ENCODE data around the gene SNRNP35.
"Not testable (repeated sequence)": the region's sequence is repeated elsewhere in the genome, so short reads cannot be mapped to it uniquely, and the experiment has no call there.

The SNRNP35 gene, protein sequence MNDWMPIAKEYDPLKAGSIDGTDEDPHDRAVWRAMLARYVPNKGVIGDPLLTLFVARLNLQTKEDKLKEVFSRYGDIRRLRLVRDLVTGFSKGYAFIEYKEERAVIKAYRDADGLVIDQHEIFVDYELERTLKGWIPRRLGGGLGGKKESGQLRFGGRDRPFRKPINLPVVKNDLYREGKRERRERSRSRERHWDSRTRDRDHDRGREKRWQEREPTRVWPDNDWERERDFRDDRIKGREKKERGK

DNA sequence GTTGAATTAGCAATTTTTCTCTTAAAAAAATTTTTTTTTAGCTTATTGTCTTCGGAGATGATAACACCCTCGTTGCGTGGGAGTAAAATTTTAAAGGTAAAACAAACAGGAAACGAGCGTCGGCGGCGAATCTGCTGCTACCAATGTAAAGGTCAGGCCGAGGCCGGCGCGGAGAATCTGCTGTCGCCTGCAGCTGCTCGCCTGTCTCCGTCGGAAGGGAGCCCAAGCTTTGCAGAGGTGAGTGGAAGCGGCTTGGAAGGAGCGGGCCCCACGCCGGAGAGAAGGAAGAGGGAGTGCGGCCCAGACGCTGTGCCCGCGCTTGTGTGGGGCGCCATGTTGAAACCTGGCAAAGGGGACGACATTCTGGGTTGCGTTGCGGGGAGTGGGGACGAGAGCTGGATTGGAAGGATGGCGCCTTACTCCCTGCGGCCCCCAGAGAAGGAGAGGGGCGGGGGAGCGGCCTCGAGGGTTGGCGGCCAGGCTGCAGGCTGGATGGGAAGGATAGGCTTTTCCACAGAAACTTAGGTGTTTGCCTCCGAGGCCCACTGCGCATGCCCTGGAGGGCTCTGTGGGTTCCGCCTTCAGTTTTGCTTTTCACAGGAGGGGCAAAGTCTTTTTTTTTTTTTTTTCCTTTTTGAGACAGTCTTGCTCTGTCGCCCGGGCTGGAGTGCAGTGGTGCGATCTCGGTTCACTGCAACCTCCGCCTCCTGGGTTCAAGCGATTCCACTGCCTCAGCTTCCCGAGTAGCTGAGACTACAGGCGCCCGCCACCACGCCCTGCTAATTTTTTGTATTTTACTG, at the start of gene SNRNP35:
Gene SNRNP35, plus strand, starts transcription at position 160 of the 800 bp plus-strand sequence. CDS start 7,402 bp downstream, outside the sequence.
- peak within 1 kb of the TSS; percentile 97 for H3K4me3 ChIP-seq (ENCODE audit: low read depth, low read length)
- H3K79me2 ChIP-seq = no peaks in the 10 kb centered on the region
- H2AFZ ChIP-seq = peak within 1 kb of the TSS; percentile 98
- H3K27me3 ChIP-seq (ENCODE audit: control insufficient read depth, insufficient read depth, low read length) = no peaks in the 10 kb centered on the region
- no peaks in the 10 kb centered on the region for H3K4me1 ChIP-seq
- peak within 1 kb of the TSS; percentile 87 for H3K4me2 ChIP-seq (ENCODE audit: low read length)
- no peaks in the 10 kb centered on the region for H3K9me3 ChIP-seq (ENCODE audit: control insufficient read depth, low read length)
- TF ChIP-seq, protein P1, sequence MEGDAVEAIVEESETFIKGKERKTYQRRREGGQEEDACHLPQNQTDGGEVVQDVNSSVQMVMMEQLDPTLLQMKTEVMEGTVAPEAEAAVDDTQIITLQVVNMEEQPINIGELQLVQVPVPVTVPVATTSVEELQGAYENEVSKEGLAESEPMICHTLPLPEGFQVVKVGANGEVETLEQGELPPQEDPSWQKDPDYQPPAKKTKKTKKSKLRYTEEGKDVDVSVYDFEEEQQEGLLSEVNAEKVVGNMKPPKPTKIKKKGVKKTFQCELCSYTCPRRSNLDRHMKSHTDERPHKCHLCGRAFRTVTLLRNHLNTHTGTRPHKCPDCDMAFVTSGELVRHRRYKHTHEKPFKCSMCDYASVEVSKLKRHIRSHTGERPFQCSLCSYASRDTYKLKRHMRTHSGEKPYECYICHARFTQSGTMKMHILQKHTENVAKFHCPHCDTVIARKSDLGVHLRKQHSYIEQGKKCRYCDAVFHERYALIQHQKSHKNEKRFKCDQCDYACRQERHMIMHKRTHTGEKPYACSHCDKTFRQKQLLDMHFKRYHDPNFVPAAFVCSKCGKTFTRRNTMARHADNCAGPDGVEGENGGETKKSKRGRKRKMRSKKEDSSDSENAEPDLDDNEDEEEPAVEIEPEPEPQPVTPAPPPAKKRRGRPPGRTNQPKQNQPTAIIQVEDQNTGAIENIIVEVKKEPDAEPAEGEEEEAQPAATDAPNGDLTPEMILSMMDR (IDR thresholded peaks at IDR 0.05) = no peak
- peak within 1 kb of the TSS; percentile 98 for H3K27ac ChIP-seq
- H3K9ac ChIP-seq = peak within 1 kb of the TSS; percentile 95
- H3K36me3 ChIP-seq (ENCODE audit: control insufficient read depth, insufficient read depth, low read length) = no peaks in the 10 kb centered on the region

DNA sequence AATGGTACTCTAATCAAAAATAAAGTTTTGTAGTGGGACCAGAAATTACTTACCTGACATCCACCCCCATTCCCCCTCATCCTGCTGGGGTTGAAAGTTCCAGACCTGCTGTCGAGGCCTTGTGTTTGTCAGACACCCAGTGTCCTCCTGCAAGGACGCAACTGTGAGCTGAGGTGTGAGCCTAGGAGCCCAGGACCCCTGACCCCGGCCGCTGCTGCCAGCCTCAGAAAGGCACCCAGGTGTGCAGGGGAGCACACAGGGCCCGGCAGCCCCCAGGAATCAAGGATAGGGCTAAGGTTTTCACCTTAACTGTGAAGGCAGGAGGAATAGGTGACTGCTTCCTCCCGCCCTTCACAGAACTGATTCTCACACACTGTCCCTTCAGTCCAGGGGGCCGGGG, 49.3 kb upstream of the SNRNP35 start:
- H3K4me1 ChIP-seq; H3K36me3 ChIP-seq (ENCODE audit: control insufficient read depth, insufficient read depth, low read length); H3K27me3 ChIP-seq (ENCODE audit: control insufficient read depth, insufficient read depth, low read length); H3K9me3 ChIP-seq (ENCODE audit: control insufficient read depth, low read length); H3K79me2 ChIP-seq; H3K4me3 ChIP-seq (ENCODE audit: low read depth, low read length); H3K4me2 ChIP-seq (ENCODE audit: low read length); H3K27ac ChIP-seq; H3K9ac ChIP-seq; H2AFZ ChIP-seq: not testable (repeated sequence)

DNA sequence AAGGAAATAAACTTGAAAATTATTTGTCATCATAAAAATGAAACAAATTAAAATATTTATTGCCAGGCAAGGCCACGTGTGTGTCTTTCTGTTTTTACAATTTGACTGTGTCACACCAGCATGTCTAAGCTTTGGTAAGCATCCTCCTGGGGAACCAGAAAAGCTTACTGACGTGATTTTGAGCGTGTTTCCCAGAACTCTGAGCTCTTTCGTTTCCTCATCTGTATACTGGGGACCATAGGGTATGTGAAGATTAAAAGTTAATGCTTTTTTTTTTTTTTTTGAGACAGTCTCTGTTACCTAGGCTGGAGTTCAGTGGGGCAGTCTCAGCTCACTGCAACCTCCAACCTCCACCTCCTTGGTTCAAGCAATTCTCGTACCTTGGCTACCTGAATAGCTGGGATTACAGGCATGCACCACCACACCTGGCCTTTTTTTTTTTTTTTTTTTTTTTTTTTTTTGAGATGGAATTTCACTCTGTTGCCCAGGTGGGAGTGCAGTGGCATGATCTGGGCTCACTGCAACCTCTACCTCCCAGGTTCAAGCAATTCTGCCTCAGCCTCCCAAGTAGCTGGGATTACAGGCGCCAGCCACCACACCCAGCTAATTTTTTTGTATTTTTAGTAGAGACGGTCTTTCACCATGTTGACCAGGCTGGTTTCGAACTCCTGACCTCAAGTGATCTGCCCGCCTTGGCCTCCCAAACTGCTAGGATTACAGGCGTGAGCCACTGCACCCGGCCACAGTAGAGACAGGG, 48.5 kb upstream of the SNRNP35 start:
- H3K27me3 ChIP-seq (ENCODE audit: control insufficient read depth, insufficient read depth, low read length); H3K4me3 ChIP-seq (ENCODE audit: low read depth, low read length); H3K4me1 ChIP-seq; H3K9ac ChIP-seq; H3K4me2 ChIP-seq (ENCODE audit: low read length); H2AFZ ChIP-seq; H3K9me3 ChIP-seq (ENCODE audit: control insufficient read depth, low read length); H3K79me2 ChIP-seq; H3K27ac ChIP-seq; H3K36me3 ChIP-seq (ENCODE audit: control insufficient read depth, insufficient read depth, low read length): not testable (repeated sequence)

DNA sequence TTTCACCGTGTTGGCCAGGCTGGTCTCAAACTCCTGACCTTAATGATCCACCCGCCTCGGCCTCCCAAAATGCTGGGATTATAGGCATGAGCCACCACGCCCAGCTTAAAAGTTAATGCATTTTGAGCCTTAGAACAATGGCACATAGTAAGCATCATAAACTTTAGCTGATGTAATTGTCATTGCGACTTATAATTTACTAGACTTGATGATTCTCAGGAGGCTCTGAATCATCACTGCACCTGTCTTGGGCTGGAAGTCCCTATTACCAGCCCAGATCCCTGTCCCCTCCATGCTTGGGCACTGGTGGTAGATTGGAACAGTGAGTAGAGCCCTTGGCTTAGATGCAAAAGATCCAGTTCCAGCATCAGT, 47.9 kb upstream of the SNRNP35 start:
- no peaks in the 10 kb centered on the region for H3K36me3 ChIP-seq (ENCODE audit: control insufficient read depth, insufficient read depth, low read length)
- H3K4me1 ChIP-seq = no peaks in the 10 kb centered on the region
- no peaks in the 10 kb centered on the region for H3K27me3 ChIP-seq (ENCODE audit: control insufficient read depth, insufficient read depth, low read length)
- H2AFZ ChIP-seq = no peak overlapping the region
- H3K4me3 ChIP-seq (ENCODE audit: low read depth, low read length) = no peak overlapping the region
- H3K4me2 ChIP-seq (ENCODE audit: low read length) = no peak overlapping the region
- H3K27ac ChIP-seq = no peak overlapping the region
- TF ChIP-seq, protein P1 (IDR thresholded peaks at IDR 0.05) = no peak
- H3K9ac ChIP-seq = no peak overlapping the region
- H3K9me3 ChIP-seq (ENCODE audit: control insufficient read depth, low read length) = no peaks in the 10 kb centered on the region
- H3K79me2 ChIP-seq = no peaks in the 10 kb centered on the region

DNA sequence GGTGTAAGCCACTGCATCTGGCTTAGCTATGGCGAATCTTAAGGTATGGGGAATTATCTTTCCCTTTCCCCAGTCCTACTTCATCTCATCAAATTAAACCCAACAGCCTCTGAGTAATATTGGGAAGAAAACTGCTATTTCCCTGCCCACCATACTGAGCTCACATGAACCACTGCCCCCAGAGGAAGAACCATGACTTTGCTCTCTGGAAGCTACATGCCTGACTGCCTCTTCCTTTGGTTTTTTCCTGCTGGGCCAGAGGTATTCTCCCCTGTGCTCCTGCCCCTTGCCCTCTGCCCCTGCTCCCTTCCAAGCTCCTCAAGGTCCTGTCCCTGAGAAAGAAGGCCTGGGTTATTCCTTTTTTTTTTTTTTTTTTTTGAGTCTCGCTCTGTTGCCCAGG, 36.6 kb upstream of the SNRNP35 start:
- no peaks in the 10 kb centered on the region for H3K27me3 ChIP-seq (ENCODE audit: control insufficient read depth, insufficient read depth, low read length)
- no peak overlapping the region for H3K4me2 ChIP-seq (ENCODE audit: low read length)
- H3K4me1 ChIP-seq = no peaks in the 10 kb centered on the region
- no peak overlapping the region for H2AFZ ChIP-seq
- H3K4me3 ChIP-seq (ENCODE audit: low read depth, low read length) = no peak overlapping the region
- TF ChIP-seq, protein P1 (IDR thresholded peaks at IDR 0.05) = no peak
- H3K79me2 ChIP-seq = no peaks in the 10 kb centered on the region
- H3K27ac ChIP-seq = no peak overlapping the region
- H3K9ac ChIP-seq = no peak overlapping the region
- H3K9me3 ChIP-seq (ENCODE audit: control insufficient read depth, low read length) = no peaks in the 10 kb centered on the region
- no peaks in the 10 kb centered on the region for H3K36me3 ChIP-seq (ENCODE audit: control insufficient read depth, insufficient read depth, low read length)
